PC-9 (cell line): Measurements from ENCODE around the gene CHCHD4. TPM values are rescaled to one million over a fixed set of nuclear protein-coding genes. Genes with fewer than 3 reads are reported as not detected.
A peak's percentile ranks its signal among the peaks of the same experiment; 100 is the strongest.

Experiments
- BruUV-seq: library from RNA; stranded (reverse); fragments of 400-500 nt; replicated peaks from 2 replicates; lab custom pipeline; 2021; lab: Mats Ljungman, UMichigan
- CTCF ChIA-PET: fragments of 300-600 bp; sonication (Branson Sonifier 250); formaldehyde crosslinking; loops from one replicate; lab custom pipeline; 2022; ENCODE audit warnings: antibody characterized with exemption; lab: Charles Lee
- POLR2A ChIA-PET: fragments of 300-600 bp; sonication (Branson Sonifier 250); formaldehyde crosslinking; loops from one replicate; lab custom pipeline; 2022; ENCODE audit warnings: antibody characterized with exemption; ENCODE audit not compliant: unreplicated experiment; lab: Charles Lee
- DNase-seq, 2 experiments: peaks; one replicate each; pipeline versions ENCODE4 v3.0.0 to v3.0.0-alpha.2; 2015 to 2022; ENCODE audit warnings: mixed read lengths in 1 of 2
- H2AFZ ChIP-seq: fragments of 200-600 bp; sonication (generic); 2 replicates; pipeline ENCODE4 v1.8.1; 2017; ENCODE audit warnings: antibody characterized with exemption
- H3F3A ChIP-seq: fragments of 200-600 bp; sonication (generic); 2 replicates; pipeline ENCODE4 v1.8.1; 2017; ENCODE audit warnings: antibody characterized with exemption, mild to moderate bottlenecking, low read depth; ENCODE audit not compliant: insufficient read depth
- H3K27ac ChIP-seq: fragments of 200-600 bp; sonication (generic); 2 replicates; pipeline ENCODE4 v1.6.1; 2016; ENCODE audit warnings: mixed run types
- H3K27me3 ChIP-seq: fragments of 200-600 bp; sonication (generic); 2 replicates; pipeline ENCODE4 v1.6.1; 2016; ENCODE audit warnings: low read depth, mixed run types; ENCODE audit not compliant: insufficient read depth
- H3K36me3 ChIP-seq: fragments of 200-600 bp; sonication (generic); 2 replicates; pipeline ENCODE4 v1.6.1; 2016; ENCODE audit warnings: low read depth, mixed run types
- H3K4me1 ChIP-seq: fragments of 200-600 bp; sonication (generic); replicated peaks from 2 replicates; pipeline ENCODE4 v1.6.1; 2016; ENCODE audit warnings: mixed run types; ENCODE audit not compliant: insufficient read depth
- H3K4me2 ChIP-seq: fragments of 200-600 bp; sonication (generic); 2 replicates; pipeline ENCODE4 v1.6.1; 2017; ENCODE audit warnings: mixed run types
- H3K4me3 ChIP-seq: fragments of 200-600 bp; sonication (generic); 2 replicates; pipeline ENCODE4 v1.6.1; 2016; ENCODE audit warnings: mixed run types
- H3K79me2 ChIP-seq: fragments of 200-600 bp; sonication (generic); 2 replicates; pipeline ENCODE4 v1.6.1; 2017; ENCODE audit warnings: low read depth, mixed run types
- H3K9me2 ChIP-seq: fragments of 200-600 bp; sonication (generic); 2 replicates; pipeline ENCODE4 v1.8.1; 2017; ENCODE audit warnings: mild to moderate bottlenecking; ENCODE audit not compliant: insufficient read depth
- H3K9me3 ChIP-seq: fragments of 200-600 bp; sonication (generic); 2 replicates; pipeline ENCODE4 v1.8.1; 2016; ENCODE audit warnings: low read depth; ENCODE audit not compliant: insufficient read depth
- H4K20me1 ChIP-seq: fragments of 200-600 bp; sonication (generic); 2 replicates; pipeline ENCODE4 v1.8.1; 2017; ENCODE audit not compliant: insufficient read depth
- EZH2 ChIP-seq: fragments of 200-600 bp; sonication (generic); IDR thresholded peaks from 2 replicates; pipeline ENCODE4 v1.8.0; 2017; ENCODE audit warnings: antibody characterized with exemption, low read depth
- intact Hi-C: fragments of 100-400 bp; cut with micrococcal nuclease; formaldehyde crosslinking; loops from one replicate; pipeline ENCODE4 v1.10.0; 2022; ENCODE audit not compliant: unreplicated experiment
- total RNA-seq: library from RNA; stranded (reverse); gene quantifications from 2 replicates; pipeline ENCODE4 v1.2.3, GENCODE V29; 2021
- TF ChIP-seq, protein P1 (sequence below): fragments of 200-600 bp; sonication (generic); conservative IDR thresholded peaks from 2 replicates; pipeline ENCODE4 v1.6.1; 2017; ENCODE audit warnings: mixed run types, antibody characterized with exemption, mild to moderate bottlenecking, moderate library complexity

Gene CHCHD4
- total RNA-seq, 1 experiment from 2014 or later = 17.6 TPM

DNA sequence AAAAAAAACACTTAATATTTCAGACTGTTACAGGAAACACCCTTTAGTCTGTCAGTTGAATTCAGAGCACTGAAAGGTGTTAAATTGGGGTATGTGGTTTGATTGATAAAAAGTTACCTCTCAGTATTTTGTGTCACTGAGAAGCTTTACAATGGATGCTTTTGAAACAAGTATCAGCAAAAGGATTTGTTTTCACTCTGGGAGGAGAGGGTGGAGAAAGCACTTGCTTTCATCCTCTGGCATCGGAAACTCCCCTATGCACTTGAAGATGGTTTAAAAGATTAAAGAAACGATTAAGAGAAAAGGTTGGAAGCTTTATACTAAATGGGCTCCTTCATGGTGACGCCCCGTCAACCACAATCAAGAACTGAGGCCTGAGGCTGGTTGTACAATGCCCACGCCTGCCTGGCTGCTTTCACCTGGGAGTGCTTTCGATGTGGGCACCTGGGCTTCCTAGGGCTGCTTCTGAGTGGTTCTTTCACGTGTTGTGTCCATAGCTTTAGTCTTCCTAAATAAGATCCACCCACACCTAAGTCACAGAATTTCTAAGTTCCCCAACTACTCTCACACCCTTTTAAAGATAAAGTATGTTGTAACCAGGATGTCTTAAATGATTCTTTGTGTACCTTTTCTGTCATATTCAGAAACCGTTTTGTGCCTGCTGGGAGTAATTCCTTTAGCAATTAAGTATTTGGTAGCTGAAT lies 18.0 kb upstream of the CHCHD4 start:
- intact Hi-C loops = no loop called here
- TSS peak; percentile 11 for BruUV-seq
- Histone ChIP-seq H3F3A (peaks cover 41% of the 10 kb centered on the region), H3K9me3 (no peaks in the 10 kb centered on the region), H3K36me3 (peaks cover 19% of the 10 kb centered on the region), H3K27me3 (no peaks in the 10 kb centered on the region), H3K4me2 (peak overlapping the region; percentile 88; the same call in 1 of the 2 replicates), H4K20me1 (no peaks in the 10 kb centered on the region), H3K4me1 (peaks cover 44% of the 10 kb centered on the region), H3K79me2 (no peaks in the 10 kb centered on the region), H3K27ac (peak overlapping the region; percentile 88), H3K4me3 (no peak overlapping the region), H2AFZ (no peak overlapping the region), H3K9me2 (no peaks in the 10 kb centered on the region)
- CTCF ChIA-PET = no interaction called here
- no peak for TF ChIP-seq EZH2
- POLR2A ChIA-PET = no interaction called here
- DNase-seq = no peak

DNA sequence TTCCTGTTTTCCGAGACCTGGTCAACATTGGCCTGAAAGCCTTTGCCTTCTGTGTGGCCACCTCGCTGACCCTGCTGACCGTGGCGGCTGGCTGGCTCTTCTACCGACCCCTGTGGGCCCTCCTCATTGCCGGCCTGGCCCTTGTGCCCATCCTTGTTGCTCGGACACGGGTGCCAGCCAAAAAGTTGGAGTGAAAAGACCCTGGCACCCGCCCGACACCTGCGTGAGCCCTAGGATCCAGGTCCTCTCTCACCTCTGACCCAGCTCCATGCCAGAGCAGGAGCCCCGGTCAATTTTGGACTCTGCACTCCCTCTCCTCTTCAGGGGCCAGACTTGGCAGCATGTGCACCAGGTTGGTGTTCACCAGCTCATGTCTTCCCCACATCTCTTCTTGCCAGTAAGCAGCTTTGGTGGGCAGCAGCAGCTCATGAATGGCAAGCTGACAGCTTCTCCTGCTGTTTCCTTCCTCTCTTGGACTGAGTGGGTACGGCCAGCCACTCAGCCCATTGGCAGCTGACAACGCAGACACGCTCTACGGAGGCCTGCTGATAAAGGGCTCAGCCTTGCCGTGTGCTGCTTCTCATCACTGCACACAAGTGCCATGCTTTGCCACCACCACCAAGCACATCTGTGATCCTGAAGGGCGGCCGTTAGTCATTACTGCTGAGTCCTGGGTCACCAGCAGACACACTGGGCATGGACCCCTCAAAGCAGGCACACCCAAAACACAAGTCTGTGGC lies 17.1 kb upstream of the CHCHD4 start:
- H3K9me2 ChIP-seq = no peaks in the 10 kb centered on the region
- BruUV-seq = no TSS peak
- no peaks in the 10 kb centered on the region for H3K9me3 ChIP-seq
- no peaks in the 10 kb centered on the region for H4K20me1 ChIP-seq
- H3K79me2 ChIP-seq = no peaks in the 10 kb centered on the region
- H3K27ac ChIP-seq = peak overlapping the region; percentile 88; the same call in 1 of the 2 replicates
- H3F3A ChIP-seq = peaks cover 41% of the 10 kb centered on the region
- DNase-seq = no peak
- H3K4me3 ChIP-seq = no peak overlapping the region
- TF ChIP-seq EZH2 = no peak
- ChIA-PET CTCF (no interaction called here), POLR2A (no interaction called here)
- H3K36me3 ChIP-seq = peaks cover 19% of the 10 kb centered on the region
- no peak overlapping the region for H2AFZ ChIP-seq
- H3K4me1 ChIP-seq = peaks cover 46% of the 10 kb centered on the region
- no peaks in the 10 kb centered on the region for H3K27me3 ChIP-seq
- H3K4me2 ChIP-seq = no peak overlapping the region
- intact Hi-C loops = no loop called here

DNA sequence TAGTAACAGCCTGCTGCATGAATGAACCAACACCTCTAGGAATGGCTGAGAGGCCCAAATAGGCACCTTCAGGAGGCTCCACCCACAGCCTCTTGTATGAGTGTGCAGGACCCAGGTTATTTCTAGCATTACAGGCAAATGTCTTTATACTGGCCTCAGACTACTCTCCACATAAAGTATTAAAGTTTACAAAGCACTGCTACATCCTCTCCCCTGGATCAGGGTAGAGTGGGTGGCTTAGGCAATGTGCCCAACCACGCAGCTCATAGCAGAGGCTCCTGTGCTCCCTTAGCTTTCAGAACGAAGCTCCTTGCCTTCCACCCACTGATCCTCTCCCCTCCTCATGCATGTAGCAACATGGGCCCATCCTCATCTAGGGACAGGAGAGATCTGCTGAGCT lies 16.5 kb upstream of the CHCHD4 start:
- intact Hi-C loops = no loop called here
- no peaks in the 10 kb centered on the region for H3K27me3 ChIP-seq
- H3K36me3 ChIP-seq = peaks cover 16% of the 10 kb centered on the region
- no TSS peak for BruUV-seq
- H3F3A ChIP-seq = peaks cover 44% of the 10 kb centered on the region
- TF ChIP-seq, protein P1, sequence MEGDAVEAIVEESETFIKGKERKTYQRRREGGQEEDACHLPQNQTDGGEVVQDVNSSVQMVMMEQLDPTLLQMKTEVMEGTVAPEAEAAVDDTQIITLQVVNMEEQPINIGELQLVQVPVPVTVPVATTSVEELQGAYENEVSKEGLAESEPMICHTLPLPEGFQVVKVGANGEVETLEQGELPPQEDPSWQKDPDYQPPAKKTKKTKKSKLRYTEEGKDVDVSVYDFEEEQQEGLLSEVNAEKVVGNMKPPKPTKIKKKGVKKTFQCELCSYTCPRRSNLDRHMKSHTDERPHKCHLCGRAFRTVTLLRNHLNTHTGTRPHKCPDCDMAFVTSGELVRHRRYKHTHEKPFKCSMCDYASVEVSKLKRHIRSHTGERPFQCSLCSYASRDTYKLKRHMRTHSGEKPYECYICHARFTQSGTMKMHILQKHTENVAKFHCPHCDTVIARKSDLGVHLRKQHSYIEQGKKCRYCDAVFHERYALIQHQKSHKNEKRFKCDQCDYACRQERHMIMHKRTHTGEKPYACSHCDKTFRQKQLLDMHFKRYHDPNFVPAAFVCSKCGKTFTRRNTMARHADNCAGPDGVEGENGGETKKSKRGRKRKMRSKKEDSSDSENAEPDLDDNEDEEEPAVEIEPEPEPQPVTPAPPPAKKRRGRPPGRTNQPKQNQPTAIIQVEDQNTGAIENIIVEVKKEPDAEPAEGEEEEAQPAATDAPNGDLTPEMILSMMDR = no peak
- no peak for TF ChIP-seq EZH2
- H3K27ac ChIP-seq = no peak overlapping the region
- H2AFZ ChIP-seq = no peak overlapping the region
- H3K9me3 ChIP-seq = no peaks in the 10 kb centered on the region
- H3K79me2 ChIP-seq = no peaks in the 10 kb centered on the region
- no peak overlapping the region for H3K4me2 ChIP-seq
- H4K20me1 ChIP-seq = no peaks in the 10 kb centered on the region
- H3K4me1 ChIP-seq = peaks cover 50% of the 10 kb centered on the region
- POLR2A ChIA-PET = no interaction called here
- H3K4me3 ChIP-seq = no peak overlapping the region
- CTCF ChIA-PET = no interaction called here
- no peaks in the 10 kb centered on the region for H3K9me2 ChIP-seq
- no peak for DNase-seq

DNA sequence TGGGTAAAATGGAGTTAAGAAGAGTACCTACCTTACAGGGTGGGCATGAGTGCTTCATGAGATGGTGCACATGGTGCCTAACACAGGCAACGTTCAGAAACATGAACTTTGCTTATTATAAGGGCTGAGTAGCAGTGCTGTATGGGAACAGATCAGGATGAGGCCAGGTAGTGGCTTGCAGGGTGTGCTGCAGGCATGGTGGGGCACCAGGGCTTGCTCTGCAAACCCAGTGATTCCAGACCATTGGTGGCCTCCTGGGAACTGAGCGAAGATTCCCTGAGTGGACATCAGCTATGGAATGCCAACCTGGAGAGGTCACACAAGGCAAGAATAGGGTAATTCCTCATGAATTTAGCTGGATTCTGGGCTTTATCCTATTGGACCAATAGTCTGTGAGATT lies 16.0 kb upstream of the CHCHD4 start:
- no peak overlapping the region for H3K27ac ChIP-seq
- H3K9me2 ChIP-seq = no peaks in the 10 kb centered on the region
- H3K79me2 ChIP-seq = no peaks in the 10 kb centered on the region
- ChIA-PET CTCF (no interaction called here), POLR2A (no interaction called here)
- no peaks in the 10 kb centered on the region for H3K27me3 ChIP-seq
- no peak overlapping the region for H3K4me3 ChIP-seq
- H3F3A ChIP-seq = peaks cover 48% of the 10 kb centered on the region
- H2AFZ ChIP-seq = no peak overlapping the region
- TF ChIP-seq, protein P1 = no peak
- no peak for TF ChIP-seq EZH2
- no peak for DNase-seq
- H3K4me2 ChIP-seq = no peak overlapping the region
- H3K9me3 ChIP-seq = no peaks in the 10 kb centered on the region
- intact Hi-C loops = no loop called here
- H3K36me3 ChIP-seq = peaks cover 21% of the 10 kb centered on the region
- H3K4me1 ChIP-seq = peaks cover 49% of the 10 kb centered on the region
- no peaks in the 10 kb centered on the region for H4K20me1 ChIP-seq
- no TSS peak for BruUV-seq
